22Rv1 (cell line): Measurements from ENCODE around the gene IGF1R.

Experiments
- ZFX ChIP-seq: fragments of 450-650 bp; IDR thresholded peaks from 2 replicates; pipeline ENCODE4 v1.6.1; 2017; ENCODE audit warnings: antibody characterized with exemption, borderline replicate concordance
- TF ChIP-seq, protein P1 (sequence below): fragments of 450-650 bp; IDR thresholded peaks from 2 replicates; pipeline ENCODE4 v1.5.1; 2017; ENCODE audit warnings: mild to moderate bottlenecking

DNA sequence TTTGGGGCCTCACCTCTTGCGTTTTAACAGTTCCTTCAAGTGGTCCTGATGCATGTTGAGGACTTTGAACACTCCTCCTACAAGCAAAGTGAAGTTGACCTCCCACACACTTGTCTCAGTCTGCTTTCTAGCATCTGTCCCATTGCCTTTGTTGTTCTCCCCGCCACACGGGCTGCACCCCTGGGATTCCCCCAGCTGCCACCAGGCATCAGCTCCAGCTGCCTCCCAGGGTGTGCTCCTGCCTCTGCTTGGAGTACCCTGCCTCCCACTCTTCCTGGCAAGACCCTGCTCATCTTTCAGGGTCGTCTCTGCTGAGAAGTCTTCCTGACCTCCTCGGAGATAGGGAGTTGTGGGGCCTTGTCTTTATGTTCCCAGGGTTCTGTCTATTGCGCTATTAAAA lies 52.2 kb downstream of the IGF1R start:
- TF ChIP-seq, protein P1, sequence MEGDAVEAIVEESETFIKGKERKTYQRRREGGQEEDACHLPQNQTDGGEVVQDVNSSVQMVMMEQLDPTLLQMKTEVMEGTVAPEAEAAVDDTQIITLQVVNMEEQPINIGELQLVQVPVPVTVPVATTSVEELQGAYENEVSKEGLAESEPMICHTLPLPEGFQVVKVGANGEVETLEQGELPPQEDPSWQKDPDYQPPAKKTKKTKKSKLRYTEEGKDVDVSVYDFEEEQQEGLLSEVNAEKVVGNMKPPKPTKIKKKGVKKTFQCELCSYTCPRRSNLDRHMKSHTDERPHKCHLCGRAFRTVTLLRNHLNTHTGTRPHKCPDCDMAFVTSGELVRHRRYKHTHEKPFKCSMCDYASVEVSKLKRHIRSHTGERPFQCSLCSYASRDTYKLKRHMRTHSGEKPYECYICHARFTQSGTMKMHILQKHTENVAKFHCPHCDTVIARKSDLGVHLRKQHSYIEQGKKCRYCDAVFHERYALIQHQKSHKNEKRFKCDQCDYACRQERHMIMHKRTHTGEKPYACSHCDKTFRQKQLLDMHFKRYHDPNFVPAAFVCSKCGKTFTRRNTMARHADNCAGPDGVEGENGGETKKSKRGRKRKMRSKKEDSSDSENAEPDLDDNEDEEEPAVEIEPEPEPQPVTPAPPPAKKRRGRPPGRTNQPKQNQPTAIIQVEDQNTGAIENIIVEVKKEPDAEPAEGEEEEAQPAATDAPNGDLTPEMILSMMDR: no peak
- no peak for TF ChIP-seq ZFX
